ENCODE results near the gene TWIST2.

TWIST2 gene

GRCh38 chr2:238854699-238855229, 6.9 kb downstream of the TWIST2 start:
- TF ChIP-seq CTCF (IDR thresholded peaks at IDR 0.05; ENCODE audit: insufficient read depth, missing control alignments) = no peak
- DNase-seq (ENCODE audit: insufficient read length, low spot score) = no peak
- FAIRE-seq = no peak

DNA sequence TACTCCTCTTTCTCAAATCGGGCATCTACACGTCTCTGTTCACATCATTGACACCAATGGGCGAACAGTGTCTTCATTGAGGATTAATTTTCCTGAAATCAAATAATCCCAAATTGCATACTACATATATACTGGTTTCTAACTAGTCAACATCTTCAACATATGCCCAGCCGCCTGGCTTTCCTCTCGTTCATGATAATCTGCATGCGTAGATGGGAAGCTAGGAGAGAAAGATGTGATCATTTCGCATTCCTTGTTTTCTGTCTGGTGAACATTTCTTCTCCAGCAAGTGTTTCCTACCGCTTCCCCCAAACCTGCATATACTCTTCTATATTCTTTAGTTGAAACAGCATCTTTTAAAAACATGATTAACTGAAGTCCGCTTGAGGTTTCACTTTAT, 7.4 kb downstream of the TWIST2 start:
- DNase-seq (ENCODE audit: insufficient read length, low spot score) = no peak
- no peak for FAIRE-seq
- no peak for TF ChIP-seq CTCF (IDR thresholded peaks at IDR 0.05; ENCODE audit: insufficient read depth, missing control alignments)

GRCh38 chr2:238855891-238856580, 8.2 kb downstream of the TWIST2 start:
- no peak for DNase-seq (ENCODE audit: insufficient read length, low spot score)

GRCh38 chr2:238856713-238857567, 9.1 kb downstream of the TWIST2 start:
- no peak for TF ChIP-seq CTCF (IDR thresholded peaks at IDR 0.05; ENCODE audit: insufficient read depth, missing control alignments)
- FAIRE-seq (no peak), DNase-seq (ENCODE audit: insufficient read length, low spot score) (no peak)

More at GRCh38 chr2:238855891-238856580, 8.2 kb downstream of the TWIST2 start:
- FAIRE-seq = no peak
- TF ChIP-seq CTCF (IDR thresholded peaks at IDR 0.05; ENCODE audit: insufficient read depth, missing control alignments) = no peak

- no peak for TF ChIP-seq CTCF (IDR thresholded peaks at IDR 0.05; ENCODE audit: insufficient read depth, missing control alignments)
- no peak for DNase-seq (ENCODE audit: insufficient read length, low spot score)
- FAIRE-seq = no peak
These were observed 10.1 kb downstream of the TWIST2 start for GRCh38 chr2:238857959-238858358.

GRCh38 chr2:238859636-238860347, 11.9 kb downstream of the TWIST2 start:
- no peak for FAIRE-seq

More at GRCh38 chr2:238859636-238860347, 11.9 kb downstream of the TWIST2 start:
- TF ChIP-seq CTCF (IDR thresholded peaks at IDR 0.05; ENCODE audit: insufficient read depth, missing control alignments) = no peak
- DNase-seq (ENCODE audit: insufficient read length, low spot score) = no peak

Data from D721Med (cell line).